Measurements from ENCODE around the gene TMEM143.

Gene TMEM143

GRCh38 chr19:48301886-48302599, 61.7 kb downstream of the TMEM143 start:
- H2AK5ac ChIP-seq (ENCODE audit: low read length) = no peak overlapping the region
- no peak overlapping the region for H2BK5ac ChIP-seq (ENCODE audit: low read depth, low read length, poor library complexity)
- no peak overlapping the region for H3K23ac ChIP-seq (ENCODE audit: low read length)
- H3K9me3 ChIP-seq (ENCODE audit: insufficient read depth, low read depth, low read length) = peaks cover 2% of the 10 kb centered on the region
- H3K9ac ChIP-seq (ENCODE audit: low read length) = no peak overlapping the region
- no peaks in the 10 kb centered on the region for H3K4me1 ChIP-seq (ENCODE audit: control insufficient read depth in 1 of 2, insufficient read depth in 2 of 2, low read length in 2 of 2)
- no peak overlapping the region for H3K14ac ChIP-seq (ENCODE audit: low read length)
- H3K18ac ChIP-seq (ENCODE audit: low read length) = no peak overlapping the region
- H3K36me3 ChIP-seq (ENCODE audit: control insufficient read depth in 1 of 2, insufficient read depth in 2 of 2, low read length in 2 of 2) = no peaks in the 10 kb centered on the region
- no peak overlapping the region for H4K91ac ChIP-seq (ENCODE audit: low read depth, low read length)
- H3K79me1 ChIP-seq (ENCODE audit: low read length) = no peaks in the 10 kb centered on the region
- no peak for DNase-seq
- WGBS (ENCODE audit: extremely low coverage, insufficient coverage, insufficient read length) = 100% methylated on average over 1 of the region's 1 CpG
- no peak overlapping the region for H2AFZ ChIP-seq (ENCODE audit: insufficient read depth, low read length, poor library complexity)
- H3K27ac ChIP-seq (ENCODE audit: low read depth, low read length) = no peak overlapping the region
- H3K79me2 ChIP-seq (ENCODE audit: control insufficient read depth, insufficient read depth, low read length, poor library complexity) = no peaks in the 10 kb centered on the region
- no peak overlapping the region for H4K12ac ChIP-seq (ENCODE audit: low read depth, low read length)
- H3K27me3 ChIP-seq (ENCODE audit: insufficient read depth, low read length) = no peaks in the 10 kb centered on the region
- no peak overlapping the region for H2BK12ac ChIP-seq (ENCODE audit: low read length)
- H3K4ac ChIP-seq (ENCODE audit: low read depth, low read length) = no peak overlapping the region
- no peak overlapping the region for H4K8ac ChIP-seq (ENCODE audit: low read depth, low read length)
- H3K4me3 ChIP-seq (ENCODE audit: low read depth, low read length) = no peak overlapping the region
- H2BK120ac ChIP-seq (ENCODE audit: insufficient read depth, low read length, poor library complexity) = no peak overlapping the region
- H3K4me2 ChIP-seq (ENCODE audit: low read length) = no peak overlapping the region

GRCh38 chr19:48297975-48298374, 65.8 kb downstream of the TMEM143 start:
- H4K91ac ChIP-seq (ENCODE audit: low read depth, low read length) = no peak overlapping the region
- H3K9ac ChIP-seq (ENCODE audit: low read length) = no peak overlapping the region
- no peak overlapping the region for H2AK5ac ChIP-seq (ENCODE audit: low read length)
- H4K8ac ChIP-seq (ENCODE audit: low read depth, low read length) = no peak overlapping the region
- DNase-seq = no peak
- no peak overlapping the region for H3K14ac ChIP-seq (ENCODE audit: low read length)
- no peak overlapping the region for H3K18ac ChIP-seq (ENCODE audit: low read length)
- no peaks in the 10 kb centered on the region for H3K79me2 ChIP-seq (ENCODE audit: control insufficient read depth, insufficient read depth, low read length, poor library complexity)
- no peaks in the 10 kb centered on the region for H3K79me1 ChIP-seq (ENCODE audit: low read length)
- H3K9me3 ChIP-seq (ENCODE audit: insufficient read depth, low read depth, low read length) = peaks cover 2% of the 10 kb centered on the region
- no peak overlapping the region for H2BK5ac ChIP-seq (ENCODE audit: low read depth, low read length, poor library complexity)
- no peaks in the 10 kb centered on the region for H3K4me1 ChIP-seq (ENCODE audit: control insufficient read depth in 1 of 2, insufficient read depth in 2 of 2, low read length in 2 of 2)
- no peaks in the 10 kb centered on the region for H3K27me3 ChIP-seq (ENCODE audit: insufficient read depth, low read length)
- H2BK12ac ChIP-seq (ENCODE audit: low read length) = no peak overlapping the region
- no peaks in the 10 kb centered on the region for H3K36me3 ChIP-seq (ENCODE audit: control insufficient read depth in 1 of 2, insufficient read depth in 2 of 2, low read length in 2 of 2)
- H3K4me3 ChIP-seq (ENCODE audit: low read depth, low read length) = no peak overlapping the region
- no peak overlapping the region for H4K12ac ChIP-seq (ENCODE audit: low read depth, low read length)
- H2AFZ ChIP-seq (ENCODE audit: insufficient read depth, low read length, poor library complexity) = no peak overlapping the region
- no peak overlapping the region for H3K4ac ChIP-seq (ENCODE audit: low read depth, low read length)
- H2BK120ac ChIP-seq (ENCODE audit: insufficient read depth, low read length, poor library complexity) = no peak overlapping the region
- no CpG with 5 or more reads among the region's 16 CpGs for WGBS (ENCODE audit: extremely low coverage, insufficient coverage, insufficient read length)
- no peak overlapping the region for H3K27ac ChIP-seq (ENCODE audit: low read depth, low read length)
- H3K4me2 ChIP-seq (ENCODE audit: low read length) = no peak overlapping the region
- H3K23ac ChIP-seq (ENCODE audit: low read length) = no peak overlapping the region

- WGBS (ENCODE audit: extremely low coverage, insufficient coverage, insufficient read length) = no CpG with 5 or more reads among the region's 42 CpGs
- Histone ChIP-seq H3K4ac (ENCODE audit: low read depth, low read length) (no peak overlapping the region), H3K36me3 (ENCODE audit: control insufficient read depth in 1 of 2, insufficient read depth in 2 of 2, low read length in 2 of 2) (no peaks in the 10 kb centered on the region), H3K18ac (ENCODE audit: low read length) (no peak overlapping the region), H3K4me1 (ENCODE audit: control insufficient read depth in 1 of 2, insufficient read depth in 2 of 2, low read length in 2 of 2) (no peaks in the 10 kb centered on the region), H4K12ac (ENCODE audit: low read depth, low read length) (peak overlapping the region; percentile 26), H3K4me2 (ENCODE audit: low read length) (no peak overlapping the region), H3K9me3 (ENCODE audit: insufficient read depth, low read depth, low read length) (no peaks in the 10 kb centered on the region), H3K23ac (ENCODE audit: low read length) (no peak overlapping the region), H4K91ac (ENCODE audit: low read depth, low read length) (no peak overlapping the region), H2BK12ac (ENCODE audit: low read length) (no peak overlapping the region), H3K79me1 (ENCODE audit: low read length) (no peaks in the 10 kb centered on the region), H2AFZ (ENCODE audit: insufficient read depth, low read length, poor library complexity) (no peak overlapping the region), H3K14ac (ENCODE audit: low read length) (no peak overlapping the region), H3K9ac (ENCODE audit: low read length) (no peak overlapping the region), H2AK5ac (ENCODE audit: low read length) (no peak overlapping the region), H2BK5ac (ENCODE audit: low read depth, low read length, poor library complexity) (no peak overlapping the region), H2BK120ac (ENCODE audit: insufficient read depth, low read length, poor library complexity) (no peak overlapping the region), H4K8ac (ENCODE audit: low read depth, low read length) (no peak overlapping the region), H3K27me3 (ENCODE audit: insufficient read depth, low read length) (no peaks in the 10 kb centered on the region), H3K27ac (ENCODE audit: low read depth, low read length) (no peak overlapping the region), H3K4me3 (ENCODE audit: low read depth, low read length) (no peak overlapping the region), H3K79me2 (ENCODE audit: control insufficient read depth, insufficient read depth, low read length, poor library complexity) (no peaks in the 10 kb centered on the region)
- no peak for DNase-seq
These were observed 66.6 kb downstream of the TMEM143 start for GRCh38 chr19:48296963-48297734.

DNA sequence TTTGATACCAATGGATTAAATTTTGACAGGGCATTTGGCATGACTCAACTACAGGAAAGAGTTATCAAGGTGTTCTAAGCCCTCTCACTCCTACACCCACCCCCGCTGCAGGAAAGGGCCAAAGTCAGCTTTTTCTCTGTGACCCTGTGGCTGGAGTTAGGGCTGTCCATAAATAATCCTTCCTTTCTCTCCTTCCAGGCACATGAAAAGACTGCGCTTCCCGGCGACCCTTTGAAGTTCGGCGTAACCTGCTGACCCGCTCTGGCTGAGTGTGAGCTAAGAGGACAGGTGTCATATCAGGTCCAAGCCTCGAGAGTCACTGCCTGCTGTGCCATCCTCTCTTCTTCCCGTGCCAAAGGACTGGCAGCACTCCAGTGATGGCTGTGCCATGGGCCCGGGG, 68.3 kb downstream of the TMEM143 start:
- H3K4me2 ChIP-seq (ENCODE audit: low read length) = no peak overlapping the region
- H3K4me1 ChIP-seq (ENCODE audit: control insufficient read depth in 1 of 2, insufficient read depth in 2 of 2, low read length in 2 of 2) = peaks cover 5% of the 10 kb centered on the region in 2 experiments
- H3K79me1 ChIP-seq (ENCODE audit: low read length) = peaks cover 4% of the 10 kb centered on the region
- no peak overlapping the region for H3K9ac ChIP-seq (ENCODE audit: low read length)
- no peak overlapping the region for H2BK12ac ChIP-seq (ENCODE audit: low read length)
- peak overlapping the region; percentile 19 for H2AK5ac ChIP-seq (ENCODE audit: low read length)
- no peak overlapping the region for H3K4me3 ChIP-seq (ENCODE audit: low read depth, low read length)
- no peak overlapping the region for H3K4ac ChIP-seq (ENCODE audit: low read depth, low read length)
- no peak overlapping the region for H3K27ac ChIP-seq (ENCODE audit: low read depth, low read length)
- H4K91ac ChIP-seq (ENCODE audit: low read depth, low read length) = no peak overlapping the region
- H3K27me3 ChIP-seq (ENCODE audit: insufficient read depth, low read length) = no peaks in the 10 kb centered on the region
- H3K14ac ChIP-seq (ENCODE audit: low read length) = no peak overlapping the region
- H3K23ac ChIP-seq (ENCODE audit: low read length) = no peak overlapping the region
- no peaks in the 10 kb centered on the region for H3K9me3 ChIP-seq (ENCODE audit: insufficient read depth, low read depth, low read length)
- no peak for DNase-seq
- no peak overlapping the region for H4K12ac ChIP-seq (ENCODE audit: low read depth, low read length)
- H3K79me2 ChIP-seq (ENCODE audit: control insufficient read depth, insufficient read depth, low read length, poor library complexity) = no peaks in the 10 kb centered on the region
- no peaks in the 10 kb centered on the region for H3K36me3 ChIP-seq (ENCODE audit: control insufficient read depth in 1 of 2, insufficient read depth in 2 of 2, low read length in 2 of 2)
- no peak overlapping the region for H2BK120ac ChIP-seq (ENCODE audit: insufficient read depth, low read length, poor library complexity)
- no peak overlapping the region for H2BK5ac ChIP-seq (ENCODE audit: low read depth, low read length, poor library complexity)
- H2AFZ ChIP-seq (ENCODE audit: insufficient read depth, low read length, poor library complexity) = no peak overlapping the region
- WGBS (ENCODE audit: extremely low coverage, insufficient coverage, insufficient read length) = no CpG with 5 or more reads among the region's 10 CpGs
- no peak overlapping the region for H3K18ac ChIP-seq (ENCODE audit: low read length)
- no peak overlapping the region for H4K8ac ChIP-seq (ENCODE audit: low read depth, low read length)
